HG03571 (cell line): ENCODE measurements around the gene ZNHIT6.
"Not testable (repeated sequence)": the region's sequence is repeated elsewhere in the genome, so short reads cannot be mapped to it uniquely, and the experiment has no call there.

Source experiments
- ATAC-seq: cut with Tn5 transposase; IDR thresholded peaks from one replicate; pipeline ENCODE4 v1.9.1; 2021; ENCODE audit not compliant: unreplicated experiment

ZNHIT6 gene, protein sequence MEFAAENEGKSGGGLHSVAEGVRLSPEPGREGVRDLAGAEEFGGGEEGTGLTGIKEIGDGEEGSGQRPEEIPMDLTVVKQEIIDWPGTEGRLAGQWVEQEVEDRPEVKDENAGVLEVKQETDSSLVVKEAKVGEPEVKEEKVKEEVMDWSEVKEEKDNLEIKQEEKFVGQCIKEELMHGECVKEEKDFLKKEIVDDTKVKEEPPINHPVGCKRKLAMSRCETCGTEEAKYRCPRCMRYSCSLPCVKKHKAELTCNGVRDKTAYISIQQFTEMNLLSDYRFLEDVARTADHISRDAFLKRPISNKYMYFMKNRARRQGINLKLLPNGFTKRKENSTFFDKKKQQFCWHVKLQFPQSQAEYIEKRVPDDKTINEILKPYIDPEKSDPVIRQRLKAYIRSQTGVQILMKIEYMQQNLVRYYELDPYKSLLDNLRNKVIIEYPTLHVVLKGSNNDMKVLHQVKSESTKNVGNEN

GRCh38 chr1:85707990-85708828 lies at the start of gene ZNHIT6:
ZNHIT6 (minus strand) TSS chr1:85708433; CDS start chr1:85708284, 149 bp downstream.
- peak; percentile 93 for ATAC-seq

GRCh38 chr1:85756864-85757263 lies 48.6 kb upstream of the ZNHIT6 start:
- no peak for ATAC-seq

DNA sequence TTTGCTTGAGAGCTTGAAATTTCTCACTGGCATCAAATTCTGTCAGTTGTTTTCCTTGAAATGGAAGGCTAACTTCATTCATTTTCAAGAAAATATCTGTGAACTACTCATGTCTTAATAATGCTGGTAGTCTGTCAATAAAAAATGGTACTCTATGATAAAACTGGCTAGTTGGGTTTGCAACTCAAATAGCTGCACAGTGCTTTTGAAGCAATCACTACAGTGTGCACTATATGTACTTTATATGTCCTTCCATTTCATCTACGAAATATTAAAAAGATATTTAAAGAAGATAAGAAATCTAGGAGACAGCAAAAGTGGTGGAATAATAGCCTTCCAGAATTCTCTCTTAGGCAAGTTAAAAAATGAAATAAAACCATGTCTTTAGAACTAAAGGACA lies 39.9 kb upstream of the ZNHIT6 start:
- no peak for ATAC-seq

GRCh38 chr1:85746777-85747176 lies 38.5 kb upstream of the ZNHIT6 start:
- ATAC-seq = no peak

- ATAC-seq = no peak
Measured at GRCh38 chr1:85743814-85744213, 35.6 kb upstream of the ZNHIT6 start.

DNA sequence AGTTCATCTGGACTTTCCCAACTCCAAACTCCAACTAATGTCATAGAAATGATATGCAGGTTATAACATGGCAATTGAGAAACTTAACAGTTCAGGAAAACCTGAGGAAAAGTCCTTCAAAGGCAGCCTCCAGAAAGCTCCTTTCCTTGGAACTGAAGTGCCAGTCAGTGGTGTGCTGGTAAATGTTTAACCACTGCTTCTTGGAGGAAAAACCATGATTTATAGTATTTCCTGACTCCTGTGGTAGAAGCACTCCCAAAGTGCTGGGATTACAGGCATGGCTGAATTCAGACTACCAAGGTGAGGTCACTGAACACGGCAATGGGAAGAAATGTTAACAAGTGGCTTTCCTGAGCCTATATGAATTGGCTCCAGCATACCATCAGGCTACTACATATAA lies 26.7 kb upstream of the ZNHIT6 start:
- no peak for ATAC-seq

GRCh38 chr1:85718678-85719340 lies 10.6 kb upstream of the ZNHIT6 start:
- ATAC-seq = no peak

- ATAC-seq = not testable (repeated sequence)
Measured at GRCh38 chr1:85714418-85715114, 6.3 kb upstream of the ZNHIT6 start.

GRCh38 chr1:85708829-85709227 lies 595 bp upstream of the ZNHIT6 start:
- ATAC-seq = no peak

- ATAC-seq = no peak
Measured at GRCh38 chr1:85707267-85707989, 805 bp downstream of the ZNHIT6 start.

- ATAC-seq = no peak
Measured at GRCh38 chr1:85705940-85706339, 2.3 kb downstream of the ZNHIT6 start.

DNA sequence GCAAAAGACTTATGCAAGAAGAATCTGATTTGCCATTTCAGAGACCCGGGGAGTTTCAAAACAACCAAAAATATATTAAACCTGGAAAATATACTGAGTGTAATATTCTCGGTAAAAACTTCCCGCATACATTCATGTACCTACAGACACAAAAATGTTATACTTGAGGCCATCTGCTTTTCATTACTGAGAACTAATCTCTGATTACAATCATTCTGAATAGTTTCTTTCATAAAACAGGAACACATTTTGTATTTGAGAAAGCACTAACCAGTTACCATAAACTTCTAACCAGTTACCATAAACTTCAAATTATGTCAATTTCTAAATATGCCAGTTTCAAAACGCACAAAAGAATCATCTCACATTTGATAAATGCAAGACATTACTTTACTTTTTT lies 7.8 kb downstream of the ZNHIT6 start:
- no peak for ATAC-seq

DNA sequence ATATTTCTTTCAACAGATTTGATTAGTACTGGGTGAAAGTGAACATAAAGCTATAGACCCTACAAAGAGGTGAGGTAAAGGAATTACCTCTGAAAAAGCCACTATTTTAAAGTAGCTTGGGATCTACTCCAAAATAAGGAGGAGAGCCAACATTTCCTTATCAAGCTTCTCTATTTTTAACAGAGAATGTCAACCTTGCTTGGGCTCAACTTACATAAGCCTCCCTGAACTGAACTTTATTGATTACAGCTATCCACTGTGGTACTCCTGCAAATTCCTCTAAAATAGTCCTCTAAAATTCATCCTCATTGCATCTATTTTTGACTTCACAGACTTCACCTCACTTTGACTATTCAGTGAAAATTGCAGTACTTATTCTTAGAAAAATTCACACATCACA lies 10.3 kb downstream of the ZNHIT6 start:
- no peak for ATAC-seq

GRCh38 chr1:85692730-85693314 lies 15.4 kb downstream of the ZNHIT6 start:
- no peak for ATAC-seq

GRCh38 chr1:85689775-85690404 lies 18.3 kb downstream of the ZNHIT6 start:
- ATAC-seq = no peak

DNA sequence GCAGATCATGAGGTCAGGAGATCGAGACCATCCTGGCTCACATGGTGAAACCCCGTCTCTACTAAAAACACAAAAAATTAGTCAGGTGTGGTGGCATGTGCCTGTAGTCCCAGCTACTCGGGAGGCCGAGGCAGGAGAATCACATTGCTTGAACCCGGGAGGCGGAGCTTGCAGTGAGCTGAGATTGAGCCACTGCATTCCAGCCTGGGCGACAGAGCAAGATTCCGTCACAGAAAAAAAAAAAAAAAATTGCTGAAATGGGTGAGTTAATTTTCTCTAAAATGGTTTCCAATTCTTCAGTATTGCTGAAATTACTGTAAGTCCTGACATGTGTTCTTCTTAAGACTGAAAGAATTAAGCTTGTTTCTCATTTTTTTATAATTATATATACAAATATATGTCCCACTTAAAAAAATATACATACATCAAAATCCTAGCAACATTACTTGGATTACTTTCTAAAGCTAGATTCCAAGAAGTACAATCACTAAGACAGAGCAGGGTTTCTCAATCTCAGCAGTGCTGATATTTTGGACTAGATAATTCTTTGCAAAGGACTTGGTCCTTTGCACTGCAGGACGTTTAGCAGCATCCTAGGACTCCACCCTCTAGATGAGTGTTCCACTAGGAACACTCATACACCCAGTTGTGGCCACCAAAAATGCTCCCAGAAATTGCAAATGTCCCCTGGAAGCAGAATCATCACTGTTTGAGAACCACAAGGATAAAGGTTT lies 24.8 kb downstream of the ZNHIT6 start:
- ATAC-seq = no peak

DNA sequence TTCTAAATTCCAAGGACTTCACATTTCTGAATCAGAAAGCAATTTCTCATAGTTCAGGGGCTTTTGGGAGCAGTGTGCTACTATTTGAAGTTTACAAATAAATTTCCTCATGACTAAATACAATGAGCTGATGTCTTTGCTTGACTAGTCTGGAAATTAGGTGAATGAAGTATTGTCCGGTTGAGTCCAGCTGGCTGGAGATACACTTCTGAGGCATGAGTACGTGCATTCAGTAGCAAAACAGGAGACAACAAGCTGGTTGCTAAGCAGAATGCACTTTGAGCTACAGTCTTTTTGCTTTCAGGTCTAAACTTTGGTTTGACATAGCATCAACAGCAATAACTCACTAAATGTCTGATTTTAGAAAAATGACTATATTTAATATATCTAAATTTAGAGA lies 27.1 kb downstream of the ZNHIT6 start:
- no peak for ATAC-seq

GRCh38 chr1:85678193-85678592 lies 30.0 kb downstream of the ZNHIT6 start:
- ATAC-seq = no peak

DNA sequence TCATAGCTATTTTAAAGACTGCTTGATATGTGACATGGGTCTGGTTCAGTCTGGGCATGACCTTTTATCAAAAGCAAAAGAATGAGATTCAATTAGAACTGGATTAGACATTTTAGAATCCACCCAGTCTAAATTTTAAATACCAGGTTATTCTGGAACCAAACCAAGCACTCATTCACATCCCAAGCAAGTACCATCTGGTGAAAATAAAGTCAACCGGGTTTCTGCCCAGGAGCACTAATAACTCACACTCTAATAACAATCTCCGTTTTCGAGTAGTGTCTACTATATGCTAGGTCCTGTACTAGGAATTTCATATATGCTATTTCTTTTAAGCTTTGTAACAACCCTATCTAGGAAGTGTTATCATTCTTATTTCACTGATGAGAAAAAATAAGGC lies 30.6 kb downstream of the ZNHIT6 start:
- no peak for ATAC-seq
